GM12878 (cell line): ENCODE results near the gene GNPTAB. TPM values are rescaled to one million over a fixed set of nuclear protein-coding genes. Genes with fewer than 3 reads are reported as not detected.

Experiments used
- ATAC-seq: fragments of 200-7000 bp; cut with Tn5 transposase; 3 replicates; pipeline ENCODE4 v1.9.1; 2020; ENCODE audit warnings: mild to moderate bottlenecking, moderate library complexity
- BruUV-seq: library from RNA; stranded (reverse); fragments of 400-500 nt; replicated peaks from 2 replicates; lab custom pipeline; 2021; lab: Mats Ljungman, UMichigan
- CTCF ChIA-PET: fragments of 300-600 bp; sonication (Branson Sonifier 250); formaldehyde crosslinking; extraction: SDS; loops from one replicate; lab custom pipeline; 2021; ENCODE audit warnings: inconsistent platforms; lab: Yijun Ruan, JAX
- POLR2A ChIA-PET: fragments of 350-600 bp; formaldehyde crosslinking; extraction: SDS; loops from one replicate; lab custom pipeline; 2021; ENCODE audit warnings: inconsistent platforms; lab: Charles Lee
- RAD21 ChIA-PET: fragments of 300-600 bp; sonication (Branson Sonifier 250); formaldehyde crosslinking; loops from one replicate; lab custom pipeline; 2023; ENCODE audit warnings: antibody characterized with exemption; ENCODE audit not compliant: unreplicated experiment; lab: Charles Lee
- SMC1A ChIA-PET: fragments of 300-600 bp; sonication (Branson Sonifier 250); formaldehyde crosslinking; loops from one replicate; lab custom pipeline; 2023; ENCODE audit not compliant: unreplicated experiment, uncharacterized antibody; lab: Charles Lee
- DNase-seq: peaks from one replicate; pipeline ENCODE4 v3.0.0-alpha.2; 2011; ENCODE audit warnings: low read depth, low spot score
- FAIRE-seq: peaks from 3 replicates; lab custom pipeline; 2011; peaks lifted over from hg19 to GRCh38; lab: Jason Lieb, UNC
- H2AFZ ChIP-seq: 2 replicates; pipeline ENCODE4 v1.6.0; 2011; ENCODE audit warnings: low read depth, low read length, control low read depth; ENCODE audit not compliant: control insufficient read depth
- H3K27ac ChIP-seq: 2 replicates; pipeline ENCODE4 v1.5.1; 2011; ENCODE audit warnings: control low read depth; ENCODE audit not compliant: control insufficient read depth, insufficient read depth
- H3K27me3 ChIP-seq, 2 experiments: replicated peaks in 1 of 2; 2 replicates each; pipeline versions ENCODE4 v1.6.0 to v1.6.1; 2011; ENCODE audit warnings: low read length in 1 of 2; ENCODE audit not compliant: control insufficient read depth in 2 of 2, insufficient read depth in 2 of 2
- H3K36me3 ChIP-seq, 2 experiments: 2 replicates each; pipeline ENCODE4 v1.5.1; 2011; ENCODE audit warnings: low read length in 1 of 2; ENCODE audit not compliant: control insufficient read depth in 2 of 2, insufficient read depth in 2 of 2
- H3K4me1 ChIP-seq: 2 replicates; pipeline ENCODE4 v1.6.1; 2011; ENCODE audit warnings: mild to moderate bottlenecking, low read length, moderate library complexity, mixed read lengths; ENCODE audit not compliant: control insufficient read depth, insufficient read depth
- H3K4me2 ChIP-seq: 2 replicates; pipeline ENCODE4 v1.6.0; 2011; ENCODE audit warnings: control low read depth; ENCODE audit not compliant: control insufficient read depth, insufficient read depth
- H3K4me3 ChIP-seq: fragments of 200-600 bp; sonication (generic); 2 replicates; pipeline ENCODE4 v1.5.1; 2016
- H3K79me2 ChIP-seq: 2 replicates; pipeline ENCODE4 v1.6.0; 2011; ENCODE audit warnings: low read length; ENCODE audit not compliant: control insufficient read depth, insufficient read depth
- H3K9ac ChIP-seq: 2 replicates; pipeline ENCODE4 v1.8.0; 2011; ENCODE audit warnings: low read length, control low read depth, mixed read lengths; ENCODE audit not compliant: control insufficient read depth, insufficient read depth
- H3K9me3 ChIP-seq: replicated peaks from 3 replicates; pipeline ENCODE4 v1.5.1; 2011; ENCODE audit warnings: mild to moderate bottlenecking, low read length; ENCODE audit not compliant: control insufficient read depth, insufficient read depth
- H4K20me1 ChIP-seq: 2 replicates; pipeline ENCODE4 v1.6.0; 2011; ENCODE audit not compliant: control insufficient read depth, insufficient read depth
- HDAC2 ChIP-seq: fragments of 200-600 bp; sonication (generic); IDR thresholded peaks from 2 replicates; pipeline ENCODE4 v1.6.1; 2017
- IKZF1 ChIP-seq: fragments of 450-650 bp; conservative IDR thresholded peaks from 2 replicates; pipeline ENCODE4 v1.6.1; 2017; ENCODE audit warnings: antibody characterized with exemption, mild to moderate bottlenecking
- MEF2A ChIP-seq: IDR thresholded peaks from 2 replicates; pipeline ENCODE4 v1.6.1; 2011; ENCODE audit warnings: low read depth, mild to moderate bottlenecking, low read length, moderate library complexity; ENCODE audit not compliant: insufficient read depth
- MXI1 ChIP-seq: fragments of 150-350 bp; IDR thresholded peaks from 2 replicates; pipeline ENCODE4 v1.6.1; 2011; ENCODE audit warnings: low read depth, mild to moderate bottlenecking, inconsistent platforms, low read length, improper control_type of control experiment
- NBN ChIP-seq: fragments of 450-650 bp; IDR thresholded peaks from 2 replicates; pipeline ENCODE4 v1.6.1; 2016
- NR2F1 ChIP-seq: fragments of 450-650 bp; conservative IDR thresholded peaks from 2 replicates; pipeline ENCODE4 v1.6.1; 2017; ENCODE audit warnings: mild to moderate bottlenecking
- PAX5 ChIP-seq: IDR thresholded peaks from 2 replicates; pipeline ENCODE4 v1.6.1; 2011; ENCODE audit warnings: low read depth, low read length, borderline replicate concordance
- RAD21 ChIP-seq: IDR thresholded peaks from 2 replicates; pipeline ENCODE4 v1.6.1; 2011; ENCODE audit warnings: mild to moderate bottlenecking, low read depth, low read length, moderate library complexity; ENCODE audit not compliant: insufficient read depth
- RBBP5 ChIP-seq: fragments of 200-600 bp; sonication (generic); conservative IDR thresholded peaks from 2 replicates; pipeline ENCODE4 v1.6.1; 2016
- SREBF2 ChIP-seq: IDR thresholded peaks from 2 replicates; pipeline ENCODE4 v1.6.1; 2012; ENCODE audit warnings: mild to moderate bottlenecking, low read length
- SUPT20H ChIP-seq: IDR thresholded peaks from 2 replicates; pipeline ENCODE4 v1.6.1; 2011; ENCODE audit warnings: low read depth, mild to moderate bottlenecking, low read length, moderate library complexity, borderline replicate concordance; ENCODE audit not compliant: control insufficient read depth
- SUZ12 ChIP-seq: fragments of 200-600 bp; sonication (generic); IDR thresholded peaks from one replicate; pipeline ENCODE4 v1.6.1; 2018; ENCODE audit warnings: antibody characterized with exemption, mild to moderate bottlenecking; ENCODE audit not compliant: unreplicated experiment
- TARDBP ChIP-seq: IDR thresholded peaks from 2 replicates; pipeline ENCODE4 v1.6.1; 2016; ENCODE audit warnings: borderline replicate concordance
- ZBED1 ChIP-seq: IDR thresholded peaks from 2 replicates; pipeline ENCODE4 v1.6.1; 2016; ENCODE audit warnings: borderline replicate concordance
- WGBS: methylation state at CpG from one replicate; pipeline ENCODE4 v1.1.6; 2016; ENCODE audit warnings: low lambda C conversion rate; ENCODE audit not compliant: insufficient replicate concordance, insufficient coverage; ENCODE audit errors: missing lambda C conversion rate; 5-methylcytosine and 5-hydroxymethylcytosine counted together
- in situ Hi-C: fragments of 300-500 bp; cut with MboI; formaldehyde crosslinking; loops from 9 replicates; pipeline ENCODE4 v1.14.3; 2018; ENCODE audit warnings: mixed read lengths
- intact Hi-C: fragments of 100-400 bp; cut with micrococcal nuclease; formaldehyde crosslinking; loops from one replicate; pipeline ENCODE4 v1.14.2; 2022; ENCODE audit not compliant: unreplicated experiment
- polyA plus RNA-seq, 11 experiments: library from polyadenylated mRNA; depleted of rRNA in 4 of 11; unstranded in 6 of 11; stranded (reverse) in 5 of 11; fragments of >200 nt; fragmentation: Nextera tagmentation in 4 of 11; fragmentation: Illumina TruSeq in 1 of 11; extraction: Ambion mirVana in 4 of 11; extraction: Trizol in 1 of 11; gene quantifications; 1 replicate in 1 of 11; 2 replicates in 10 of 11; pipeline versions ENCODE4 v1.2.1 to v1.2.3, GENCODE V29; 2011 to 2016; ENCODE audit warnings: inconsistent platforms in 2 of 11, missing spikeins in 2 of 11, low read depth in 1 of 11
- total RNA-seq, 4 experiments: library from RNA; depleted of rRNA in 3 of 4; stranded (reverse); fragments of >200 nt in 3 of 4; fragmentation: Illumina TruSeq in 1 of 4; extraction: Trizol in 1 of 4; gene quantifications; 2 replicates each; pipeline versions ENCODE4 v1.2.1 to v1.2.3, GENCODE V29; 2013 to 2021
- TF ChIP-seq, protein P1 (sequence below): fragments of 450-650 bp; IDR thresholded peaks from 2 replicates; pipeline ENCODE4 v1.6.1; 2017; ENCODE audit warnings: mild to moderate bottlenecking, moderate library complexity
- TF ChIP-seq, protein P2 (sequence below): IDR thresholded peaks from 2 replicates; pipeline ENCODE4 v1.6.1; 2011; ENCODE audit warnings: borderline replicate concordance, low read depth, mild to moderate bottlenecking, moderate library complexity, mixed read lengths, low read length; ENCODE audit not compliant: insufficient read depth; ENCODE audit errors: extremely low read length

Gene GNPTAB
- total and polyA plus RNA-seq, 10 of the 15 experiments (the other 5 are each of a cell fraction or from before 2014, with no cell fraction given): 9.8 to 38.9 (median 35.3) TPM

DNA sequence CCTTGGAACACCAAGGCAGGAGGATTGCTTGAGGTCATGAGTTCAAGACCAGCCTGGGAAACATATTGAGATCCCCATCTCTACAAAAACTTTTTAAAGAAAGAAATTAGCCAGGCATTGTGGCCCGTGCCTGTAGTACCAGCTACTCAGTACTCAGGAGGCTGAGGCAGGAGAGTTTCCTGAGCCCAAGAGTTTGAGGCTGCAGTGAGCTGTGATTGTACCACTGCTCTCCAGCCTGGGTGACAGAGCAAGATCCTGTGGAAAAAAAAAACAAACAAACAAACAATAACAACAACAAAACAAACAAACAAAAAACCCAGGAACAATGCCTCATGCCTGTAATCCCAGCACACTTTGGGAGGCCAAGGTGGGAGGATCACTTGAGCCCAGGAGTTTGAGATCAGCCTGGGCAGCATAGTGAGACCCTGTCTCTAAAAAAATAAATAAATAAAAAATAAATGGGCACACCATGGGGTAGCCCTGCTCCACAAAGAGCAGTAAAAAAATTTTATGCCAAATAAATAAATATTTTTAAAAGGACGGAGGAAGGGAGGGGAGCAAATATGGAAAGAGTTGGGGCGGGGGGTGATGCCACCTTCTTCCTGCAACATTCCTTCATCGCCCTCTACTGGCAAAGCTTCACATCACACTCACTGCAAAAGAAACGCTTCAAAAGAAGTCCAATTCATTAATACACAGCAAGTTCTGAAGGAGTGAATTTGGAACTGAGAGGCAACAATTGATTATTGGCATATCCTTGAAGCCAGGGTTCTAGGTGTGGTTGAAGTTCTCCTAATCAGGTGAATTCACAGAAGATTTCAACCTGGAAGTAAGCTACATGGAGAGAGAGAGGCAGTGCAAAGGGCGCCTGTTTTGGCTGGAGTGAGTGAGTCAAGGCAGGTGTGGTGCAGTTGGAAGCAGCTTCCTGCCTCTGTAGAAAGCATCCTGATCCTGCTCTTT is 8.8 kb upstream of the GNPTAB start:
- ChIA-PET CTCF (interaction anchor here (0.5 to 10.4 kb wide), 52 partner anchors 11 to 922 kb away, joined by 3 to 179 read pairs (median 4); partner anchors contain the start of genes DRAM1 and GNPTAB), POLR2A (interaction anchor here (0.5 to 3.1 kb wide), 7 partner anchors 9 to 659 kb away, joined by 3 to 14 read pairs (median 4); partner anchors contain the start of gene GNPTAB), SMC1A (interaction anchor here (0.6 to 7.0 kb wide), 44 partner anchors 8 to 908 kb away, joined by 3 to 93 read pairs (median 4); partner anchors contain the start of gene GNPTAB), RAD21 (interaction anchor here (0.6 to 4.2 kb wide), 20 partner anchors 12 to 798 kb away, joined by 3 to 61 read pairs (median 4); partner anchors contain the start of gene GNPTAB)
- Histone ChIP-seq H3K9me3 (no peaks in the 10 kb centered on the region), H3K36me3 (no peaks in the 10 kb centered on the region), H2AFZ (peak overlapping the region; percentile 59), H3K4me1 (peaks cover 15% of the 10 kb centered on the region), H3K4me3 (no peak overlapping the region), H3K79me2 (no peaks in the 10 kb centered on the region), H3K27me3 (no peaks in the 10 kb centered on the region), H3K4me2 (peak overlapping the region; percentile 44), H3K9ac (no peak overlapping the region), H4K20me1 (no peaks in the 10 kb centered on the region), H3K27ac (peak overlapping the region; percentile 54)
- intact Hi-C loops: loop anchor here (1.0 kb wide), 2 partner anchors 66 to 425 kb away; no protein-coding TSS in a partner anchor
- peak; percentile 69 for FAIRE-seq
- BruUV-seq: no TSS peak
- no peak for DNase-seq
- WGBS: 27% methylated on average over 6 of the region's 6 CpGs
- ATAC-seq: peak; percentile 84
- in situ Hi-C loops: loop anchor here (5.0 to 10.0 kb wide), 2 partner anchors 65 to 422 kb away; no protein-coding TSS in a partner anchor
- TF ChIP-seq, protein P1, sequence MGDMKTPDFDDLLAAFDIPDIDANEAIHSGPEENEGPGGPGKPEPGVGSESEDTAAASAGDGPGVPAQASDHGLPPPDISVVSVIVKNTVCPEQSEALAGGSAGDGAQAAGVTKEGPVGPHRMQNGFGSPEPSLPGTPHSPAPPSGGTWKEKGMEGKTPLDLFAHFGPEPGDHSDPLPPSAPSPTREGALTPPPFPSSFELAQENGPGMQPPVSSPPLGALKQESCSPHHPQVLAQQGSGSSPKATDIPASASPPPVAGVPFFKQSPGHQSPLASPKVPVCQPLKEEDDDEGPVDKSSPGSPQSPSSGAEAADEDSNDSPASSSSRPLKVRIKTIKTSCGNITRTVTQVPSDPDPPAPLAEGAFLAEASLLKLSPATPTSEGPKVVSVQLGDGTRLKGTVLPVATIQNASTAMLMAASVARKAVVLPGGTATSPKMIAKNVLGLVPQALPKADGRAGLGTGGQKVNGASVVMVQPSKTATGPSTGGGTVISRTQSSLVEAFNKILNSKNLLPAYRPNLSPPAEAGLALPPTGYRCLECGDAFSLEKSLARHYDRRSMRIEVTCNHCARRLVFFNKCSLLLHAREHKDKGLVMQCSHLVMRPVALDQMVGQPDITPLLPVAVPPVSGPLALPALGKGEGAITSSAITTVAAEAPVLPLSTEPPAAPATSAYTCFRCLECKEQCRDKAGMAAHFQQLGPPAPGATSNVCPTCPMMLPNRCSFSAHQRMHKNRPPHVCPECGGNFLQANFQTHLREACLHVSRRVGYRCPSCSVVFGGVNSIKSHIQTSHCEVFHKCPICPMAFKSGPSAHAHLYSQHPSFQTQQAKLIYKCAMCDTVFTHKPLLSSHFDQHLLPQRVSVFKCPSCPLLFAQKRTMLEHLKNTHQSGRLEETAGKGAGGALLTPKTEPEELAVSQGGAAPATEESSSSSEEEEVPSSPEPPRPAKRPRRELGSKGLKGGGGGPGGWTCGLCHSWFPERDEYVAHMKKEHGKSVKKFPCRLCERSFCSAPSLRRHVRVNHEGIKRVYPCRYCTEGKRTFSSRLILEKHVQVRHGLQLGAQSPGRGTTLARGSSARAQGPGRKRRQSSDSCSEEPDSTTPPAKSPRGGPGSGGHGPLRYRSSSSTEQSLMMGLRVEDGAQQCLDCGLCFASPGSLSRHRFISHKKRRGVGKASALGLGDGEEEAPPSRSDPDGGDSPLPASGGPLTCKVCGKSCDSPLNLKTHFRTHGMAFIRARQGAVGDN: no peak
- TF ChIP-seq NBN (0 out of 2 replicates have a peak, but pooled peaks have one; percentile 28), PAX5 (no peak), TARDBP (no peak), SREBF2 (no peak), RAD21 (peak; percentile 78), RBBP5 (no peak), ZBED1 (no peak), SUPT20H (no peak), IKZF1 (no peak), NR2F1 (no peak), MXI1 (no peak), SUZ12 (no peak), HDAC2 (no peak), MEF2A (no peak)
- TF ChIP-seq, protein P2, sequence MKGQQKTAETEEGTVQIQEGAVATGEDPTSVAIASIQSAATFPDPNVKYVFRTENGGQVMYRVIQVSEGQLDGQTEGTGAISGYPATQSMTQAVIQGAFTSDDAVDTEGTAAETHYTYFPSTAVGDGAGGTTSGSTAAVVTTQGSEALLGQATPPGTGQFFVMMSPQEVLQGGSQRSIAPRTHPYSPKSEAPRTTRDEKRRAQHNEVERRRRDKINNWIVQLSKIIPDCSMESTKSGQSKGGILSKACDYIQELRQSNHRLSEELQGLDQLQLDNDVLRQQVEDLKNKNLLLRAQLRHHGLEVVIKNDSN: no peak
